Activated CD8-positive, alpha-beta memory T cell treated with anti-CD3 and anti-CD28 coated beads for 48 hours (primary cell): Measurements from ENCODE around the gene PLCB1.

Experiments used
- DNase-seq, 3 experiments: peaks; one replicate each; pipeline ENCODE4 v3.0.0-alpha.2; 2020; ENCODE audit warnings: low read depth in 2 of 3, low spot score in 2 of 3

PLCB1 gene

DNA sequence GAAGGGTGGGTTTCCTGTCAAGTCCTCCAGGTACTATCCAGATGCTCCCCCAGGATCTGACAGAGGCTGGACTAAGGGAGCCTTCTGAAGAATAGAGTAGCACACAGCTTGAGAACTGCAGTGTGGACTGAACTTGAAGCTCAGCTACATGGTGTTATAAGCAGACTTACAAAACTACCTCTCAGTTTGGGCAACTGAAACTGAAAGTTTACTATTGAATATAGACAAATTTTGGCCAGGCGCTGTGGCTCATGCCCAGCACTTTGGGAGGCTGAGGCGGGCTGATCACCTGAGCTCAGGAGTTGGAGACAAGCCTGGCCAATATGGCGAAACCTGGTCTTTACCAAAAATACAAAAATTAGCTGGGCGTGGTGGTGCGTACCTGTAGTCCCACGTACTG lies 348.5 kb downstream of the PLCB1 start:
- DNase-seq = no peak

DNA sequence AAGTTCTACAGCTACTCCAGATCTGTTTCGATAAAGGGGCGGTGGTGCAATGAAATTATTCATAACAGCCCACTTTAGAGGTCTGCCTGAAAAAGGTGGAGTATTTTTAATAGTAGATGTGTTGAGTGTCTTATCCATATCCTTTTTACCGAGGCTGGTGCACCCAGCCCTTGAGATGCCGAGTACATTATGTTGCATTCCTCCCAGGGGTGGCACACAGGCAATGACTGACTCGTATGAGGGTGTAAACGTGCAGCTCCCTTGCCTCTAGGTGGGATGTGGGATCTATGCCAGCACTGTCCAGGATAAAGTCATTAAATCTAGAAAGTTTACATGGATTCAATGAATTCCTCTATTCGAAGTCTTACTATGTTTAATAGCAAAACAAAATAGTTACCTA lies 355.6 kb downstream of the PLCB1 start:
- no peak for DNase-seq

DNA sequence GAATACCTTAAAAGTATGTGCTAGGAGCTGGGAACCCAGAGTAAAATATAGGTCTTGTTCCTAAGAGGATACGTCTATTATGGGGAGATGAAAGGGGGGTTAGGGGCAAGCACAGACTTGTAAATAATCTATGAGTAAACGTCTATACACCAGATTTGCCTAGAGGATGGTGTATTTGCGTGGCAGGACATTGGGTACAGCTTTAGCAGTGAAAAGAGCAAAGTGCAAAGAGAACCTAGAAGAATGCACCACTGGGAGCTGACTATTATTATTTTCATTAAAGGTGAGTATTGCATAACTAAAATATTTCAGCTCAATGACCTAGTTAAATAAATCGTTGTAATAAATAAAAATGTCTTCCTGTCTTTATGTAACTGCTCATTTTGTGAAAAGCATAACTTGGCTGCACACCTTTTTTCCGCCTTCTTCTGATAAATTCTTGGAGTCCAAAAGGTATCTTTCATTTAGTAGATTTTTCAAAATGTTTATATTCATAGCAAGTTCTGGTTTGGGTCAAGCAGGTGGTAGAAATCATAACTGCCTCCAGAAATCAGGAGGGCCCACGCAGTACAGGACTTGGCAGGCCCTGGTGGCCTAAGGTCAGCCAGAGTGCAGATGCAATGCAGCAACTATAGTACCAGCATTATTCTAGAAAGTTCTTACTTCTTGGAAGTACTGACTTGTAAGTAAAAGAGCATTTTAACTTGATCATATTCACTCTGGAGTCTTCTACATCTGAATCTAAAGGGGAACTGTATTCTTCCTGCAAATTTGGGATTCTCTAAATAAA lies 357.2 kb downstream of the PLCB1 start:
- no peak for DNase-seq

DNA sequence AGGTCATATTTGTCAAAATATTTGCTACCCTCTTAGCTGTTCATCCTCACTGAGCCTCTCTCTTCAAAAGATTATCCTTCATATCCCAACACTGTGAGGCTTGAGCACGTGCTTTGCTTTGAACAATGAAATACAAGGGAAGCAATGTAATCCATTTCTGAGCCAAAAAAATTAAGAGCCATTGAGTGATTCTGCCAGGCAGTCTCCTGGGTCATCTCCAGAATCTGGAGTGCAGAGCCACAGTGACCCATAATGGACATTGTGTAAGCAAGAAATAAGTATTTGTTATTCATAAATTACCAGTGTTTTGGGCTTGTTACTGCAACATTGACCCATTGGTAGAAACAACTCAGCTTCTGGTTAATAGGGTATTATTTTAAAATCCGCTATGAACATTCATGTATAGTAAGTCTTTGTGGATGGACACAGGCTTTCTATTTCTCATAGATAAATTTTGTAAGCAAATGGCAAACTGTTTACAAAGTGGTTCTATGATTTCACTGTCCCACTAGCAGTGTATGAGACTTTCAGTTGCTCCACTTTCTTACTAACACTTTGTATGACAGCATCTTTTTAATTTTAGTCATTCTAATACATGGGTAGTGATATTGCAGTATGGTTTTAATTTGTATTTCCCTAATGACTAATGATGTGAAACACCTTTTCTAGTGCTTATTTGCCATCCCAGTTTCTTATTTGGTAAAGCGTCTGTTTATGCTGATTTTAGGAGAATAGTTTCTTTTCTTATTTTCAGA lies 358.2 kb downstream of the PLCB1 start:
- DNase-seq = no peak

DNA sequence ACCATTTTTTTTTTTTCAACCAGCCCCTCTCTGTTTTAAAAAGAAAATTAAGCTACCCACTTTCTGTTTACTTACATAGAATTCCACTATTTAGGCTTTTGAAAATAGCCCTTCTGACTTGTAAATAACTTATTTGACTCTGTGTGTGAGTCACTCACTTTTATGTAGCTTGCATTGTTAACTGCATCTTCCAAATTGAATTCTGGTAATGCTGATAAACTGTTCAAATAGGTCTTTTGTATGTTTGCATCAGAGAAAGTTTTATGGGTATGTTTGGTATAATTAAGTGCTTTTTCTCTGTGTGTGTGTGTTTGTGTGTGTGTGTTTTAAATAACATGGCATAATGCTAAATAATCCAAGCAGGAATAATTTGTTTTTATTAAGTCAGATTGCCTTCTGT lies 360.1 kb downstream of the PLCB1 start:
- DNase-seq = no peak

DNA sequence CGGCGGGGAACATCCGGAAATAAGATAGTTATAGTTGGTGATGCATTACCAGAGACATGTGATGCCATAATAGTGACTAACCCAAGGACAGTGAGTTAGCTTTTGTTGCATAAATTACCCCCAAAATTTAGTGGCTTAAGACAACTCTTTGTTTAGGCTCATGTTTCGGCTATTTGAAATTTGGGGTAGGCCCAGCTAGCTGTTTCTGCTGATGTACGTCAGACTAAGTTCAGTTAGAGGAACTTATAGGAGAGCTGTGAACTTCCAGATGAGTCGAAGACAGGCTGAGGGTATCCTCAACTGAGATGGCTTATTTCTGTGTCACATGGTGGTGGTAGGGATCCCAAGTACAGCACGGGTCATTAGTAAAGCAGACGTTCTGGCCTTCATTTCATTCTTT lies 366.5 kb downstream of the PLCB1 start:
- no peak for DNase-seq

DNA sequence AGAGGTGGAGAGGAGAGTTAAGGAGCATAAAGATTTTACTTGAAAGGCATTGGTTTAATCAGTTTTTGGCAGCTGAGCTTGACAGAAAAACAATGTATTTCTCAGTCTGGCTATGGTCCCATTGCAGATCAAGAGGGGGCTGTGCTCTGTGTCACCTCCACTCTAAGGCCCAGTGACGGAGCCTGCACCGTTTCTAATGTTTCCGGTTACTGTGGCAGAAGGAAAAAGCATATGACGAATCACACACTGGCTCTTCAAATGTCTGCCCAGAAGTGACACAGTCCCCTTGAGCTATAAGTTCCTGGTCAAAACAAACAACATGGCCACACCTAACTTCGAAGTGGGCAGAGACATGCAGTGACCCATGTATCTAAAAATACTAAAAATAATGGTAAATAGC lies 372.0 kb downstream of the PLCB1 start:
- no peak for DNase-seq

DNA sequence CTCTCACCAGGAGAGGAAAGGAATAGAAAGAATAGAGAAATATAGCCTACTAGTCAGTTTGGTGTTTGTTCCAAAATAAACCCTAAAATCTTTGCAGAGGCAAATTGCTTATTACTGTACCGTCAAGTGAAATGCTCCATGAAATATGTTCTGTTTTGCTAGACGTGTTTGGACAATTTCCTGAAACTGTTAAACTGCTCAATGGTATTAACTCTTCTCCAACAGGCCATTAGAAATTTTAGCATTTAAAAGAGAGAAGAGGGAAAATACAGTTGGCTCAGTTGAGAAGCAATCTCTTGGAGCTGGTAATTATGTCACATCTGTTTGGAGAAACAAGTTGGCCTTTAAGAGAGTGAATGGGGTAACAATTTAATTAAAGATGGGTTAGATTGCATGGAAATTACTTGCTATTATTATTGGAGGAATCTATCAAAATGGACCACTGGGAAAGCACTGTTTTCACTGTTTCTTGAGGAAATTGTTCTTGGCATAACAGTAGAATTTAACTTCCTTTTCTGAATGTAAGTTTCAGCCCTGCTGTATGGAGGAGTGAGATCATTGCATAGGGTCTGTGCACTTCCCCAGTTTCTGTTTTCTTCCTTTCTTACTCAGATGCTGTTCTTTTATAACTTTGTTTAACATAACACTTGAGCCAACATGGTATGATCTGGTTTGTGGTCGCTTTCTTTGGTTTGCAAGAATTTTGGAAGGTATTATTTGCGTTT lies 373.6 kb downstream of the PLCB1 start:
- no peak for DNase-seq

DNA sequence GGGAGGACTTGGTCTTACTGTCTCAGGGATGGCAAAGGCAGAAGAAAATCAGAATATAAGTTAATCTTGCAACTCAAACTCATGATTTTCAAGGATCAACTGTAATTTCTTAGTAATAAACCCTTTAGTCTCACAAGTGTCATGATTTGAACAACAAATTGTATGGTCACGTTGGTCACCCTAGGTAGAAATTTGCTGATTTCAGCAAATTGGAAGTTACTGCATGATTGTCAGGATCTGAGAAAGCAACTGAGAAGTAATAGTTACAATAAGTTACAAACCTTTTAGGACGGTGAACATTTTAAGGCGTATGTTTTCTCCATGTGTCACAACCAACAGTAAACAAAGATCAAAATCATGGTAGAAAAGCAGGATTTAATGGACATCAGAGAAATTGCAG lies 375.2 kb downstream of the PLCB1 start:
- no peak for DNase-seq

DNA sequence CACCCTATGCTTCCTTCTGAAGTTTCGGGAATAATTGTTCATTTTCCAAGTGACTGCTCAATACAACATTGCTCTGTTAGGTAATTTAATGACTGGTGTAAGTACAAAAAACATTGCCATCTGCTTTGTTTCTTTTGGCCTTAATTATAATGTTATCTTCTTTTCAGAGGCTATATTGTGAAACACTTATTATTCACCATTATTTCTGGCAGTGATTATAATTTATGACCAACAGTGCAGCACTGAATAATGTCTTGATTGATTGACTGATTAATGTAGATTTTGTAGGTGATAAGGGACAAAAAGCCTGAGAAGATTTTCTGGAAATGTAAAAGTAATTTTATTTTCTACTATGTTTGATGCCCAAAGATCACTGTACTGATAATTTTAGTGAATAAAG lies 377.7 kb downstream of the PLCB1 start:
- DNase-seq = no peak

DNA sequence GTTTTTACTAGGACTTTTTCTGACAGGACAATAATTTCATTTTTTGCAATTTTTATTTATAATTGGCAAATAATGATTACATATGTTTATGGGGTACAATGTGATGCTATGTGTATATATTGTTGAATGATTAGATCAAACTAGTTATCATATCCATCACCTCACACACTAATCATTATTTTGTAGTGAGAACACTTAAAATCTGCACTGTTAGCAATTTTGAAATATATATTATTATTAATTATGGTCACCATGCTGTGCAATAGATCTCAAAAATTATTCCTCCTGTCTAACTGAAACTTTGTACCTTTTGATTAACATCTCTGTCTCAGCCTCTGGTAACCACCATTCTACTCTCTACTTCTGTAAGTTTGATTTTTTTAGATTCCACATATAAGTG lies 378.7 kb downstream of the PLCB1 start:
- no peak for DNase-seq

DNA sequence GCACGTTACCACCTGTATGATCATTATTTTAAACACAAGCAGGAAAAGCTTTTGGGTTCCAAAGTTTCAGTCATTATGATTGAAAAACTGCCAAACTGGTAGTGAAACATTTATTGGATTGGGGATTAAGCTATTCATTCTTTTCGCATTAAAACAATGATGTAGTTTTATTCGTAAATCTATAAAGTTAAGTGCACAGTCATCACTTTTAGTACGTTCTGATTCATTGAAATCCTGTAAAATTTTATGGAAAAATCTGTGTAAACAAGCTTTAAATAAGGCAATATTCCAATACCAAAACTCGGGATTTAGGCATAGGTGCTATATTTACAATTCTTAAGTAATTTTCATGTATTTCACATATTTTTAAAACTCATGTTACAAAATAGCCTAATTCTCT lies 379.9 kb downstream of the PLCB1 start:
- DNase-seq = no peak

DNA sequence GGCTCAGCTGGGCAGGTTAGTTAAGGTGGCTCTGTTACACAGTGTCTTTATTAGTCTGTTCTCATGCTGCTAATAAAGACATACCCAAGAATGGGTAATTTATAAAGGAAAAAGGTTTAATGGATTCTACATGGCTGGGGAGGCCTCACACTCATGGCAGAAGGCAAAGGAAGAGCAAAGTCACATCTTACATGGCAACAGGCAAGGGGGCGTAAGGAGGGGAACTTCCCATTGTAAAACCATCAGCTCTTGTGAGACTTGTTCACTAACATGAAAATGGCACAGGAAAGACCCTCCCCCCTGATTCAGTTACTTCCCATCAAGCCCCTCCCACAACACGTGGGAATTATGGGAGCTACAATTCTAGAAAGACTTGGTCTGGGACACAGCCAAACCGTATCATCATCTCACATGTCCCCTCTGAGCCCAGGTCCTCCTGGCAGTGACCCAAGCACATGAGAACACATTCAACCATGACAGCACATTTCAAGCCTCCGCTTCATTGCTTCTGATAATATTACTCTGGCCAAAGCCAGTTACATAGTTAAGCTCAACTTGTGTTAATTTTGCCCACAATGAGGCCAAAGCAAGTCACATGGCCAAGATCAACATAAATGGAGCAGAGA lies 383.9 kb downstream of the PLCB1 start:
- no peak for DNase-seq

DNA sequence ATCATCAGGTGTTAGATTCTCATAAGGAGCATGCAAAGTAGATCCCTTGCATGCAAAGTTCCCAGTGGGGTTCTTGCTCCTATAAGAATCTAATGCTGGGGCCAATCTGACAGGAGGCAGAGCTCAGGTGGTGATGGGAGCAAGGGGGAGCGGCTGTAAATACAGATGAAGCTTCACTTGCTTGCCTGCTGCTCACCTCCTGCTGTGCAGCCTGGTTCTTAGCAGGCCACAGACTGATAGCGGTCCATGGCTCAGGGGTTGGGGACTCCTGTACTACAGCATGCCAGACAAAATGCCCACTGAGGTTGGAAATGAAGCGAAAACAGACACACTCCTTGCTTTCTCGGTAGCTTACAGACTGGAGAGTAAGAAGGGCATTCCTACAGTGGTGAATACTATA lies 386.8 kb downstream of the PLCB1 start:
- DNase-seq = no peak

DNA sequence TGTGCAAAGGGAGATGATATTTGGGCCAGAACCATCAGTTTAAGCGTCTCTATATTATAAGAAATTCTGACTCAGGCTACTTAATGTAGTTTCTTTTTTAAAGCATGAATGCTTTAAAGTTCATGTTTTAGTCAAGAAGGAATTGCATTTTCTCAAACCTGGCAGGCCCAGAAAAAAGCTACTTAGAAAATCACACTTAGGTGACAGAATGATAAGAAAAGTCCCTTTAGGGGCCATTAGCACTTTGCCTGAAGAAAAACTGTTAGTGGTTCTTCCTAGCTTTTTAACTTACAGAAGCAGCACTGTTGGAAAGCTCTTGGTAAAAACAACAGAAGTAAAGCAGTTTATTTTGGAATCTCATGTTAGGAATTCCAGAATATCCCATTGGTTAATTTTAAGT lies 387.8 kb downstream of the PLCB1 start:
- no peak for DNase-seq

DNA sequence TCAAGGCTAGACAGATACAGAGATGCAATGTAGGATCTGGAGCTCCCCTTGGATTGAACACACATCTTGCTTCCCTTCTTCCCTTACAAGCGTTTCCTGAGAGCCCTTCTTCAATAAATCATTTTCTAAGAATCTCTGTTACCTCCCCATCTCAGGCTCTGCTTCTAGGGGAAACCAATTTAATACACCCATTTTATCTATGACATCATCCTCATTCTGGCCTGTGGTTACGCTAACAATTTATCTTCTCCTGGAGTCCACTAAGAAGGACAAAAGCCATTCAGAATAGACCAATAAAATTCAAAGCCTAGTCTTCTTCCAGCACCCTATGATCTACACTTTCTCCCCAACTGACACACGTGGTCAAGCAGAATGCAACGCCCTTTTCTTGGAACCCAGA lies 390.1 kb downstream of the PLCB1 start:
- no peak for DNase-seq

DNA sequence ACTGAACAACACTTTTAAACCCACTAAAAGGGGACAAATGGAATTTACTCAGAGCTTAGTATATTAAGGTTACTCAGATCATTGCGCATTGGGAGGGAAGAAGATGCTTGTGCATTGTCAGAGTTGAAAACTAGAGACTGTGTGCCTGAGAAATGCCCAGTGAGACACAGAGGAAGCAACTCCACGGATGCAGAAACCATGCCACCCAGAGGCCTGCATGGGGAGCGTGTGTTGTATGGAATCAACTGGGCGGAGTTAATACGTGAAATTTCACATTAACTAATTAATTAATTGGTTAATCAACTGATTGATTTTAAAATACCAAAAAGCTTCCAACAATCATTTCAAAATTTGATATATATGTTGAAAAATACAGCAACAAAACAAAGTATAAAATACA lies 391.6 kb downstream of the PLCB1 start:
- DNase-seq = no peak

DNA sequence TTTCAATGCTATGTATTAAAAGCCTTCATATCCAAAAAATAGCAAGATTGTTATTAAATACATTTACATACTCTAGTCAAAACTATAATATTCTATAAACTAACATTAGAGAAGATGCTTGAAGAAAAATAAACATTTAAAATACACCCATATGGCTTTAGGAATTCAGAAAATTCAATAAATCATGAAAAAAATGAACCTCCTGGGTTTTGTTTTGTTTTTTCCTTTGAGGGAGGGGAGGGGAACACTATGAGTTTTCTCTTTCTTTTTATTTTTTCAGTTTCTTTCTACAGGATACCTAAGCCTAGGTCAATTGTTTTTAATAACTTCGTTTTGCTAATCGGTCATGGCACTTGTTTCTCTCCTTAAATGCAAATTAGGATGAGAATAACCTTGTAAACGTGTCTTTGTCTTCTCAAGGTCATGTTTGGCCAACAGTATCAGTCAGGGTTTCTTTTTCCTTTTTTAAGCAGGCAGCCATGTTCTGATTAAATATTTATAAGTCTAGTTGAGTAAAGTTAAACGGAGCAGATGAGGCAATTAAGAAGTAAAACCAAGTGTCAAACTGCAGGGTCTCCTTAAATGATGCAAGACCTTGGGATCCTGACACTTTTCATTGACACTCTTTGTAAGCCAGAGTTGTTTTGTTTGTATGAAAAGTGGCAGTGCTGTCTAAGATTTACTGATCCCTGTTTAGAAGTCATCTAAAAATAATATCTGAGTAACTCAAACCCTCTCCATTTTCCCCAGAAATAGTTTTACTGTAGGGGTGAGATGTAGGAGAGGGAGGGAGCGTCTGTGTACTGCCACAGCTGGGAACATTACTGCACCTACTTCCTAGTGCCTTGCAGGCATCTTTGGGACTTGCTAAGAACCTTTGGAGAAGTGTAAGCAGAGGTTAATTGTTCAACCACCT lies 392.3 kb downstream of the PLCB1 start:
- no peak for DNase-seq

DNA sequence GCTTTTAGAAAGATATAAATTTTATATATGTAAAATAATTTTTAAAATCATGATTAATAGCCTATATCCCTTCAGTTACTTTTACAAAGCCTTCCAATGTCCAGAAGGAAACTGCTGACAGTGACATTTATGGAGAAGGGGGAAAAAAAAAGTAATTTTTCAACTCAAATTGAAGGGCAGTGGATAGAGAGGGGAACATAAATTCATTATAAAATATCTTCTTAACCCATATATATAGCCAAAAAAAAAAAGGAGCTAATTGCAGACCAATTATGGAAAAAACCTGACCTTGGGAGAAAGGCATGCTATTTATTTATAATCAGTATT lies 392.9 kb downstream of the PLCB1 start:
- DNase-seq = no peak

DNA sequence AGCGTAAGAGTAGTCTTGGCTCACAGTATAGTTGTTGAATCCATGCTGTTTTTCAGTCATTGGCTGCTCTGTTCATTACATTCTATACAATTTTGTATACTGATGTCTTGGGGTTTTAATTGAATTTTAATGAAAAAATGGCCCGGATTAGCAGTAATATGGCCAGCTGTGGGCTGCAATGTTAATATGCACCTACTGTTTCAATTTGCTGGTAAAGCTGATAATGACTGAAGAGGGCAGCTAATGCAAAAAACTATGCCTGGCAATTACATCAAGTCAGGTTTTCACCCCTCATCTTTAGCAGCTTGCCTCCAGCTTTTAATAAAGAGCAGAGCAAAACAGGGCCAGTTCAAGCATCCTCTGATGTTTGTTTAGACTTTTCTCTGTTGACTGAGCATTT lies 394.5 kb downstream of the PLCB1 start:
- no peak for DNase-seq
